NCI-H2107 (cell line): ENCODE measurements around the gene CENPP.
"Not testable (repeated sequence)": the region's sequence is repeated elsewhere in the genome, so short reads cannot be mapped to it uniquely, and the experiment has no call there.

Experiments
- DNase-seq: peaks from one replicate; lab custom pipeline; 2025; lab: John Stamatoyannopoulos, UW

CENPP gene

DNA sequence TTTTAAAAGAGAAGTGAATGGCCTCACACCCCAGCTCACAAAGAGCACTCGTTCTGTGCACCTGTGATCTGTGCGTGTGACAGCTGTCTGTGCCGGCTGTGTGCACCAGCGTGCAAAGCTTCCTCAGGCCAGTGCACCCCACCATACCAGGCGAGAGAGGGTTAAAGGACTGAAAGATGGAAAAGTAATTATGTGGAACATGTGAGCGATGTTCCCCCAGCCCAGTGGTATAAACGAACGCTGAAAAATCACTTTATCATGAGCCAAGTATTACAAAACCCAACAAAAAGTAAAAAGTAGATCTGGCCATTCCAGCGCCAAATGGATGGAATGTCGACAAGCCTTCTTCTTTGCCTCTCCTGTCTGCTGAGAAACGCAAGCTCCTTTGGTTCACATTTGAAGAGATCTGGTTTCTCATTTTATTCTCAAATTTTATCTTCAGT is 290.5 kb downstream of the CENPP start:
- DNase-seq: no peak

DNA sequence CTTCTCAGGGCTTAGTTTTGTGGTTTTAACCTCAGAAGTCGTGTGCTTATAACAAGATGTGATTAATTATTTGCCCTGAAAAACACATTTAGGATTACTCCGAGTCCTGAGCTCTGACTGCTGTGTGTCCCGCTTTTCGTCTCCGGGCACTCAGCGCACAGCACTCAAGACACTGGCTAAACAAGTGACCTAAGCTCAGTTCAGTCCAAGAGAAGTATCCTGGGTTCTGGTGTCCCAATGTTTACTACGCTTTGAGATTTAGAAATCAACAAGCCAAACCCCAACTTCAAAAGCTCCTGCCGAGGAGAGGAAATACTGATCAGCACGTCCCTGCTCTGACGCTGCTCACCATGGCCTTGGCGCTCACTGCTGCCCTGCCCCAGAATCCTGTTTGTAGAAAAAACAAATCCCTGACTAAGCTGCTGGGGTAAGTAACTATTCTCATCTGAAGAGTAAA is 290.9 kb downstream of the CENPP start:
- DNase-seq: no peak

DNA sequence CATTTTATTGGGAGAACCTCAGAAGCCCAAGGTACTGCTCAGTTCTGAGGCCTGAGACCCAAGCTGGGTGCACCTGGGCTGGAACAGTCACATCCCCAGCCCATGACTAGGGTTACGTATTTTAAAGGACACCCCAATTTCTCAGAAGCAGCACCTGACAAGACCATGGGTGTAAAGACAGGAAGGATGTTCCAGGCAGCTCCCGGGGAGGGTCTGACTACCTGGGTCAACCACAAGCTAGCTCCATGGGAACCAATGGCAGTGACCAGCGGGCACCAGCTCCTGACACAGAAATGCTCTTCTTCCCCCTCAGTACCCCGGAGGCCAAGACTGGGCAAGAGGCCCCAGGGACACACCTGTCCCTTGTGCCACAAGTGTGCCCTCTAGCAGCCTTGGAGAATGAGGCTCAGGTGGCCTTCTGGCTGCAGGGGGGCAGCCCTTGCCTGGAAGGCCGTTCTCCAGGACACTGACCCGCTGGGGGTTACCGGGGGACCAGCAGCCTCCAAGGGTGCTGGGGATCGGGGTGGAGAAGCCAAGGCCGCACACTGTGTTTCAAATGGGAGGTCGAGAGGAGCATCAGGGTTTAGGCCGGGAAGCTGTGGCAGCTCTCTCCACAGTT is 291.6 kb downstream of the CENPP start:
- no peak for DNase-seq

DNA sequence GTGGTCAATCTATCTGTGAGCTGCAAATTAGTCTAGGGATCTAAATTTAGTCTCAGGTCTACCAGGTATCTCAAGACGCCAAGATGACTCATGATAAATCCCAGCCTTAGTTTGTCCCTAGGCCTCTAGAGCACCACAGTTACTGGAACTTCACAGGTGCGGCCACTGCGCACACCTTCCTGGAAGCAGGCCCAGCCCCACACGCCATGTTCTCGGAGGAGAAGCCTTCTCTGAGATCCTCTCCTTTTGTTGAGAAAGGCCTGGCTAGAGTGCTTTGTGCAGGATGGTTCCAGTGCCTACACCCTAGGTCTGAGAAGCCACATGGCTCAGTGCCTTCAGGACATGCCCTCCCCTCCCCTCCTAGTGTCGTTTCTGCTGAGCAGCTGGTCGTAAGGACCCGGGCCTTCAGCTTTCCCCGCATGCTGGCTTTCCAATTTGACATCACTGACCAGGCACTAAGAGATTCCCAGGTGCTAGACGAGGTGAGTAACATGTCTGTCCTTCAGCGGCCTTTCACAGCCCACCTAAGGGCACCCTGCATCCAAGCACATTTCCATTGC is 292.3 kb downstream of the CENPP start:
- no peak for DNase-seq

DNA sequence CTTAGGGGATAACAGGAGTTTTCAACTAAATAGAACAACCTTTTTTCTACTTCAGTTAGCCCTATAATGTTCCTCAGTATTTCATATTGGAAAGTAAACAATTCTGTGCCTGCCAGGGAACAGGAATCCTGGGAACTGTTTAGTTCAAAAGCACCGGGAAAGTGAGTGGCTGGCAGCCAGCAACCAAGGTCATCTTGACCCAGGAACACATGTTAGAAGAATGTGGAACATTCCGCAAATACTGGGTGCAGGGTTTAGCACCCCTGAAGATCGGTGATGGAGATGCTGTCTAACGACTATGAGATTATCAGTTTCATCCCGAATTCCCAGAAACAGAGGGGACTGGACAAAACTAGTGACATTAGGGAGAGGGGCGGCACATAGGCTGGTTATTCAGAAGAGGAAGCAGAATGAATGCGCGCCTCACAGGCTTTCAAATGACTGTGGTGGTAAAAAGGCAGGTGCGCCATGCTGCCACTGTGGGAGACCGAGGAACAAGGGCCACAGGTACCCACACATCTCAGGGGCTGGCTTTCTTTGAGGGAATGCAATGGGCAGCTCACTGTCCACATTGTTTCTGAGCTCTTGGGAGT is 293.0 kb downstream of the CENPP start:
- DNase-seq: no peak

DNA sequence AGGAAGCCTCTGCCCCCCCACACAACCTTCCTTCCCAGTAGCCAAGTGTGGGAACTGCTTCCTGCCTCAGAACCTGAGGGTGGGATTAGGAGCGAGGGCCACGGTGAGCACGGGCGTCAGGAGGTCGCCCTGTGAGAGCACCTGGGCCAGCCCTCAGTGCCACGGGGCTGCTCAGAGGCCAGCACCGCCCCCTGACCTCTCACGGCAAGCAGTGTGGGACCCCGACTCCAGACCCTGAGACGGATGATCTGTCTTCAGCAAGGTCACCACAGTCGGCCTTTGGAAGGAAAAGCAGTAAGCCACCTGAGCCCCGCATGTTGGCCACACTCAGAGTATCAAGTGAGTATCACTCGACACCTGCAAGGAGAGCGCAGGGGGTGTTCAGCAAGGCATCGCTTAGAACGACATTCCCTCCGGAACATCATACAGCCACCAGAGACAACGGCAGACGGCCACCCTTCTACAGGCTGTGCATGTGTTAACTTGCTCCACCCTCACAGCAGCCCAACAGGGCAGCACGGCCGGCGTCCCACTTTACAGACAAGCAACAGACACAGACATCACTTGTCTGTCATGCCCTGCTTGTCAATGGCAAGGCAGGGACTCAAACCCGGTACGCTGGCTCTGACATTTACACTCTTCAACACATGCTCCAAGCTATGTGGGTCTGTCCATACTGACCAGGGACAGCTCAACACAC is 294.0 kb downstream of the CENPP start:
- DNase-seq: no peak

DNA sequence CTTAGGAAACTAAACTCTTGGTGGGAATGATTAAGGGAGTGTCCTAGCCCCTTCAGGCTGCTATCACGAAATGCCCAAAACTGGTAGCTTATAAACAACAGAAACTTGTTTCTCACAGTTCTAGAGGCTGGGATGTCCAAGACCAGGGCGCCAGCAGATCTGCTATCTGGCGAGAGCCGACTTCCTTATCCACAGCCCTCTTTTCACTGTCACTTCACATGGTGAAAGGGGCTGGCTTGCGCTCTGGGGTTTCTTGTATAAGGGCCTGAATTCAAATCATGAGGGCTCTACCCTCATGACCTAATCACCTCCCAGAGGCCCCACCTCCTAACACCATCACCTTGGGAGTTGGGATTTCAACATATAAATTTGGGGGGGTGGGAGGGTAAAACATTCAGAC is 295.1 kb downstream of the CENPP start:
- DNase-seq: no peak

DNA sequence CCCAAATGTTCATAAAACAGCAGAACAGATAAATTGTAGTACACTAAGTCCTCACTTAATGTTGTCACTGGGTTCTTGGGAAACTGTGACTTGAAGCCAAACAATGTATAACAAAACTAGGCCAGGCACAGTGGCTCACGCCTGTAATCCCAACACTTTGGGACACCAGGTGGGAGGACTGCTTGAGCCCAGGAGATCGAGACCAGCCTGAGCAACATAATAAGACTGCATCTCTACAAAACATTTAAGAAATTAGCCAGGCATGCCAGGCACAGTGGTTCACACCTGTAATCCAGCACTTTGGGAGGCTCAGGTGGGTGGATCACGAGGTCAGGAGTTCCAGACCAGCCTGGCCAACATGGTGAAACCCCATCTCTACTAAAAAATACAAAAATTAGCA is 298.2 kb downstream of the CENPP start:
- DNase-seq: not testable (repeated sequence)

DNA sequence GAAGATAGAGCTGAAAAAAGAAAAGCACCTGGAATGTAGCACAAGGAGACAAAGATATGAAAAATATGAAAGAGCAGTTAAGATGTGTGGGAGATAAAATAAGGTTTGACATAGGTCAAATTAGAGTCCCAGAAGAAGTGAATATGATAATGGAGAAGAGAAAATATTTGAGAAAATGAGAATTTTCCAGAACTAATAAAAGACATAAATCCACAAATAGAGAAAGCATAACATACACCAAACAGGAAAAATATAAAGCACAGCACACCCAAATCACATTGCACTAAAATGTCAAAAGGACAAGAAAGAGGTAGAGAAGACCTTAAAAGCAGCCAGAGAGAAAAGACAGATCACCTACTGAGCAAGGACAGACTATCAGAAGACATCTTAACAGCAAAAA is 300.7 kb downstream of the CENPP start:
- no peak for DNase-seq

DNA sequence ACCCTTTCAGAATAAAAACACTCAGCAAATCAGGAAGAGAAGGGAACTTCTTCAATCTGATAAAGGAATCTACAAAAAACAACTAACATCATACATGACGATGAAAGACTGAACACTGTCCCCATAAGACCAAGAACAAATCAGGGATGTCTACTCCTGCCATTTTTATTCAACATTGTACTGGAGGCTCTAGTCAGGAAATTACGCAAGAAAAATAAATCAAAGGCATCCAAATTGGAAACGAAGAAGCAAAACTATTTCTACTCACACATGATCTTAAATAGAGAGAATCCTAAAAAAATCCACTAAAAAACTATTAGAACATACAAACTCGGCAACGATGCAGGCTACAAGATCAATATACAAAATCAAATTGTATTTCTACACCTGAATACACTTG is 301.9 kb downstream of the CENPP start:
- no peak for DNase-seq

DNA sequence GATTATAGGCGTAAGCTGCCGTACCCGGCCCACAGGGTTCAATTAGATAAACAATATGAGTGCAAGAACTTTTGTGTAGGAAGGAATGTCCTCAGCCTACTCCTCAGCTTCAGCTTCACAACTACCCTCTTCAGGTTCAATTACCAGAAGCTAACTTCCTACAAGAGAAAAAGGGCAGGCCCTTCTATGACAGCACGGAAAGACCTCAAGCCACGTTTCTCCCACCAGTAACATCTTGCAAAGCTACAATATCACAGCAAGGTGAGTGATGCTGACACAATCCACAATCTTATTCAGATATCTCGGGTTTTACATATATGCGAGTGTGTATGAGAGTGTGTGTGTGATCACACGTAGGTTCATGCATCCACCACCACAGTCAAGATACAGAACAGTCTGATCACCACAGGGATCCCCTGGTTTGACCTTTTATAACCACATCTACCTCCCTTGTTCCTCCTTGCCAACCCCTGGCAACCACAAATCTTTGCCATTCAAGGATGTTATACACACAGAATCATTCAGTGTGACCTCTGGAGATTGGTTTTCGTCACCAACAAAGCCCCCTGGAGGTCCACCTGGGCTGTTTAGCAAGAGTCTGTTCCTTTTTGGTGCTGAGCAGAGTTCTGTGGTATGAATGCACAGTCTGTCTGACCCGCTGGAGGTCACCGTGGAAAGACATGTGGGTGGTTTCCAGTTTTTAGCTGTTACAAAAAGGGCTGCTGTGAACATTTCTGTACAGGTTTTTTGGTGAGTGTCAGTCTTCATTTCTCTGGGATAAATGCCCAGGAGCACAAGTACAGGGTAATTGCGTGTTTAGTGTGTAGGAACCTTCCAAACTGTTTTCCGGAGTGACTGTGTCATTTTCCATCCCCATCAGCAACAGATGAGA is 305.9 kb downstream of the CENPP start:
- no peak for DNase-seq

DNA sequence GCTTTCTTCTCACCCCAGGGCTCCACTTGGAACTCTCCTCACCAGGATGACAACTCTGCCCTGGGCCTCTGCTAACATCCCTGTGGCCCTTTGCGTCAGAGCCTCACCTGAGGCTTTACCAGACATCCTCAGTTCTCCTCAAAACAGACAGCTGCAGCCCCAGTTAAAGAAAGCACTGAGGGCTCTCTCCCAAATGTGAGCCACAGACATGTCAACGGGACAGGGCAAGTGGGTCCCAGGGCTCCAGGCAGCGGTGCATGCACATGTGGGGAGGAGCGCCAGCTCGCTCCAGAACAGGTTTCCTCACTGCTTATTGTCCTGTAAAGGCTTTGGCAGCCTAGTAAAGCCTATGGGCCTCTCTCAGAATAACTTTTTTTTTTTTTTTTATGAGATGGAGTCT is 306.9 kb downstream of the CENPP start:
- no peak for DNase-seq

DNA sequence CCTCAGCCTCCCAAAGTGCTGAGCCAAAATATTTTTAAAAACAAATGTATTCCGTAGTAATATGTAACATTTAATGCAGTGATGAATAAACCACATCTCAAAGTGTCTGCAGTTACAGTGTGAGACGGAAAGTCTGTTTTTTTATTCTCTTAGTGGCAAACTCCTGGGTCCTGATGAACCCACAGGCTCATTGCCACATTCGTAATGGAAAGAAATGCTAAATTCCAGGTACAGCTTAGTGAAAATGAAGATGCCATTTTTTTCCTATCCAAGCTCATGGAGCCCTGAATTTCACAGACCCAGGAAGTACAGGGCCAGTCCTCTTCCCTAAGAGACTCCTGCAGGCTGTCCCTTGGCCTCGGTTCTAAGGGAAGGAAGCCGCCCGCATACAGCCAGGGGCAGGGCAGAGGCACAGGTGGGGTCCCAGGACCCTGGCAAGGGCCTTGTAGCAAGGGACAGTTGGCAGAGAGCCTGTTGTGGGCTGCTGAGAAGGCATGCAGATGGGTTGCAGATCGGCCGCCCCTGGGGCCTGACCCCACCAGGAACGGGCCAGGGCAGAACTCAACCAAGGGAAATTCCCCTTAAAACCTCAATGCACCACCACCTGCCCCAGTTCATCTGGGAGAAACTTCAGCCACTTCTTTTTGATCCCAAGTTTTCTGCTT is 308.0 kb downstream of the CENPP start:
- no peak for DNase-seq

DNA sequence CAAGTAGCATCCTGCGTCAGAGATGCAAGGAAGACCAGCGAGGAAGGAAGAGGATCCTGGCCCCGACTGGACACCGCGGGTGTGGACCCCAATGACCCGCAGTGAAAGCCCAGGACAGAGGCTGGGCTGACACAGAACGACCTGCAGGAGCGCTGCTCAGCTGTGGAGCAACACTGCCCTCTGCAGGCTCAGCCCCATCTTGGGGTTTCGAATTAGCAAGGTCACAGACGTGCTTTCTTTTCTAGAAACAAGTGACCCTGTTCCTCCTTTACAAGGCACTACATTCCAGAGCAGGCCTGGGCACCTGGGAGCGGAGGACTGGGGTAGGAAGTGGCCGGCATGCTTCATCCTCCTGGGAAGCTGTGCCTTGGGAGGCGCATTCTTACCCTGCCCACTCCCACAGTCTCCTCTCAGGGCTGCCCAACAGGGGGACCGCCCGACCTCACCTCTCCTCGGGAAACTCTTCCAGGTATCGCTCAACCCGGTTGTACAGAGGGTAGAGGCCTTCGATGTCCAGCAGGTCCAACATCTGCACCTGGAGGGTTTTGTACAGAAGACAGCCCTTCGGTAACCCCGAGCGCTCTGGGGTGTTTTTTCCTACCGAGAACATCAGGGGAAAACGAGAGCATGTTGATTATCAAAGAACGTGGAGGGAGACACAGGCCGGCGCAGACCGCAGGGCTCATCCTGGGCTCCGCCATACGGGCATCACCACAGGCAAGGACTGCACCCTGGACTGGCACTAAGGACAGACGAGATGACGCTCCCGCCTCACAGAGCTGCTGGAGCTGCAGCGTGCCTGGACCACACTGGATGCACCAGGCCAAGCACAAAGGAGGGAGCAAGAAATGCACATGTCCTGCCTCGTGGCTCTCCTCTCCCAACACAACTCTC is 309.2 kb downstream of the CENPP start:
- no peak for DNase-seq

DNA sequence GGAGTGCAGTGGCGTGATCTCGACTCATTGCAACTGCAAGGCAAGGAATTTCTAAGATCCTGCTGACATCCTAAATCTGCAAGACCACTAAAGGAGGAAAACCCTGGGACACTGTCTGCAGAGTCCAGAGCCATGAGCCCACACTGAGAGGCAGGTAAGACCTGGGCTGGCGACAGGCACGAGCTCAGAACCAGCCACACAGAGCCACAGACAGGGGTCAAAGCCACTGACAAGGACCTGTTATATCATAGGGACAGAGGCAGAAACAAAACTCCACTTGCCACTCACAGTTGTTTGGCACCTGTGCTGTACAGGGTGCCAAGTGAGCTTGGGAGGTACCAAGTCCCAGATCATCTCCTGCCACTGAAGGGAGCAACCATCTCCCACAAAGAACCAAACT is 310.0 kb downstream of the CENPP start:
- DNase-seq: no peak

DNA sequence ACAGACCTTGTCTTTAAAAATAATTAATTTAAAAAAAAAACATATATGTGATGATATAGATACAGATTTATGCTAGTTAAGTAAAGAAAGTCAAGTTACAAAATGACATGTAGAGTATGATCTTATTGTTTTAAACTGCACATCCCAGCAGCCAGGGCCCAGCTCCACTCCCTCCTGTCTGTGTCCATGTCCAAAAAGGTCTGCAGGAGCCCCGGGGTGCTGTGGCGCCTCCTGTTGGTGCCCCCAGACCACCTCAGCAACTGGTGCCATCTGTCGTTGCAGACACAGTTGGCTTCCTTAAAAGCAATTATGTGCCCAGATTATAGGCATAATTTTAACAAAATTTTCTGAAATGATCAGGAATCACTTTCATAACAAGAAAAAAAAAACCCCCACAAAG is 310.9 kb downstream of the CENPP start:
- no peak for DNase-seq

DNA sequence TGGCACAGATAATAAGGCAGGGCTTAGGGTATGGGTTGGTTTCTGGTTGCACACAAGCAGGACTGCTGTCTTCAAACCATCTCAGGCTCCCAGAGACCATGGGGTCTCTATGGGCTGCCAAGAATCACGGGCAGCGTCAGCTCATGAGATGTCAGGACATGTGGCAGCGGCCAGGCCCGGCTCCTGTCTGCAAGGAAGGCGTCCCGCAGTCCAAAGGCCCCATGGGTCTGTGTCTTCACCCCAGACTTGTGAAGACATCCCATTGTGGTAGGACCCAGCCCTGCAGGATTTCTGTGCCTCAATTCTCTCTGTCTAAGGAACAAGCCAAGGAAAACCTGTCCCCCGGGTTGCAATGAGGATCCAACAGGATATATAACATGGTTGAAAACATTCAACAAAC is 311.6 kb downstream of the CENPP start:
- no peak for DNase-seq

DNA sequence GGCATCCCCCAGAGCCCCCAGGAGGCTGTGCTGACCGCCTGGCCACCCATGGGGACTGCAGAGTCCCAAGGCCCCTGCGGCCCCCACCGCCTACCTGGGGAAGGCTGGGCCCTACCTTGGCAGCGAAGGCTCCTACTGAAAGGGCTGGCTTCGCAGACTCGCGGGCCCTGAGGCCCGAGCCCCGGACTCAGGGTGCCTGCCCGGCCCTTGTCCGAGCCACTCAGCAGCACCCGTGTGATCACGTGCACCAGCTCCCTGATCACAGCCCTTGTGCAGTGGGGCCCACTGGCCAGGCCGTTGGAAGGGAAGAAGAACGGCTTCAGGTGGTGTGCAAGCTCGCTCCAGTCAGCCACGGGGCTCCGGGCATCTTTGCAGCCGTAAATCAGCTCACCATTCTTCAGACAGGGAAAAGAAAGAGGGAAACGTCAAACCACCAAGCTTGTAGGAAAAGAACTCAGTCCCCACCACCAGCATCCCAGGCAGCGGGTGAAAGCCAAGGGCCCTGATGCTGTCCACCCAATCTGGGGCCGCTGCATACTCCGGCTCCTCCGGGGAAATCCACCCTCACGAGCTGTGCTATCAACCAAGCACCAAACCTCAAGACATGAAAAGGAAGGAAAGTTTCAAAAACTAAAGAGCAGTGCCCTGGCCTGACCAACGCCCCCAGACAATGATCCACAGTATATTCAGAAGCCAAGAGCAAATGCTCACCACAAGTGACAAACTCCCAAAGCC is 312.3 kb downstream of the CENPP start:
- DNase-seq: no peak

DNA sequence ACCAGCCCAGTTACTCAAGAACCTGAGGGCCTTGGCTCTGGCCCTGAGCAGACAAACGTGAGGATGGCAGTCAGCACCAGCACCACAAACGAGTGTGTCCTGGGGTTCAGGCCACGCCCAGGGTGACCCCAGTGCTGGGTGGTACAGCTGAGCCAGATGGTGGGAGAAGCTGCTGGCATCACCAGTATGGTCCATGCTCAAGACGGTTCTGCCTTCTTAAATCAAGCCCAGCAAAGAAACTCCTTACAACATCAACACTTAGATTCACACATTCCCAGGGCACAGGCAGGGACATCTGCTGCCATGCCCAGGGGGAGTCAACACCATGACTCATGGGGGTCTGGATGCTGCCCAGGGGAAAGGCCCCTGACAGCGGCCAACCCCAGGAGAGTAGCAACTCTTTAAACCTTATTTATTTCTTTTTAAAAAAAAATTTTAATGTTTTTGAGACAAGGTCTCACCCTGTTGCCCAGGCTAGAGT is 312.9 kb downstream of the CENPP start:
- no peak for DNase-seq

DNA sequence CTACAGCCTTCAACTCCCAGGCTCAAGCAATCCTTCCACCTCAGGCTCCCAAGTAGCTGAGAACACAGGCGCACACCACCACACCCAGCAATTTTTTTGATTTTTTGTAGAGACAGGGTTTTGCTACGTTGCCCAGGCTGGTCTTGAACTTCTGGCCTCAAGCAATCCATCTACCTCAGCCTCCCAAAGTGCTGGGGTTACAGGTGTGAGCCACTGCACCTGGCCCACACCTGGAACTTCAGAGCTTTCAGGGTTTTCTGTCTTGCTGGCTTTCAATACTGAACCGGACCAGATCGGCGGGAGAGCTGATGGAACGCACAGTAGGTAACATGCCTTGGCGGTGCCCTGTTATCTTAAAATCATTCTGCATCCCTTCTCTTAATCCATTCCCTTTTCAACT is 313.4 kb downstream of the CENPP start:
- no peak for DNase-seq
